GM18861 (cell line): ENCODE data around the gene CNTFR.

Source experiments
- ATAC-seq: cut with Tn5 transposase; IDR thresholded peaks from one replicate; pipeline ENCODE4 v1.9.1; 2021; ENCODE audit not compliant: unreplicated experiment

Gene CNTFR

DNA sequence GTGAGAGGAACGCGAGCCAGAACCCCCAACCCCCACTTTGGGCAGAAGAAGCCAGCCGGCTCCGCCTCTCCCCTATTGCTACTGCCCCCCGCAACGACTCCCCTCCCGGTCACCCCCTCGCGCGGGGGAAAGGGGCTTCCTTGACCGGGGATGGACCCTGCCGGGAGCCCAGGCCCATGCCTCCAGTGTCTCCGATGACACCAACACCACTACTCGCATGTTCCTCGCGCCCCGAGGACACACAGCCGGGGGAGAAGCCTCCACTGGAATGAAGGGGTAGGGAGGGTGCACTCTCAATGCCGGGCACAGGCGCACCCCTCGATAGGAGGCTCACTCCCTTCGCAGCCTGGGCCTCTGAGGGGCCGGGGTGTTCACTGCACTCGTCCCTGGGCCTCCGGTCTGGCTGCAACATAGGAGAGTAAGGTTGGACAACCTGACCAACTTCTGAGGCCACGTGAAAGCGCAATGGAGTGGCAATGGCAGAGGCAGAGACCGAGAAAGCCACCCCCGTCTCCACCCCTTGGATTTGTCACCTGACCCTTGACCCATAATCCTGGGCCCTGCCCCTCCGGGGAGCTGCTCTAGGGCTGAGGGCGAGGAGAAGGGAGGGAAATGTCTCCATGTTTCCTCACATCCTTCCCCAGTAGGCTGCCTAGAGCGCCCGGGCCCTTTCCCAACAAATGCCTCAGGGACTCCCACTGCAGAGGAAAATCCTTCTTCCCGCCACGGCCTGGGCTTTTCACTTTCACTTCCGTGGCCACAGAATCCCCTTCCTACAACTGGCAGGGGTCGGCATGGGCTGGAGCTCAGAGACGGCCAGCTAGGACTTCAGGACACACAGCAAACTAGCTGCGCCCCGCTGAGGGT lies 1.1 kb upstream of the CNTFR start:
- ATAC-seq: no peak

GRCh38 chr9:34588671-34589635 lies 571 bp downstream of the CNTFR start:
- no peak for ATAC-seq

DNA sequence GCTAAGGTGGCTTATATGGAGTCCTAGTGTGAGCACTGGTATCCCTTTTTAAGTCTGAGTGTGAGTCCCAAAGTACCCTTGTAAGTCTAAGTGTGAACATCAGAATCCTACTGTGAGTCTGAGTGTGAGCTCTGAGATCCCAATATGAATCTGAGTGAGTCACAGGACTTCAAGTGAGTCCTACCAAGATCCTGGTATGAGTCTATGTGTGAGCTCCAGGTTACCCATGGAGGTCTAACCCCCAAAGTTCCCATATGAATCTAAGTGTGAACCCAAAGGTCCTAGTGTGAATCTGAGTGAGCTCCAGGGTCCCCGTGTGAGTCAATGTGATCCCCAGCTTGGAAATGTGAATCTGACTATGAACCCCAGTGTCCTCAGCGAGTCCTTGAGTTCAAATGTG lies 2.3 kb downstream of the CNTFR start:
- ATAC-seq: no peak

DNA sequence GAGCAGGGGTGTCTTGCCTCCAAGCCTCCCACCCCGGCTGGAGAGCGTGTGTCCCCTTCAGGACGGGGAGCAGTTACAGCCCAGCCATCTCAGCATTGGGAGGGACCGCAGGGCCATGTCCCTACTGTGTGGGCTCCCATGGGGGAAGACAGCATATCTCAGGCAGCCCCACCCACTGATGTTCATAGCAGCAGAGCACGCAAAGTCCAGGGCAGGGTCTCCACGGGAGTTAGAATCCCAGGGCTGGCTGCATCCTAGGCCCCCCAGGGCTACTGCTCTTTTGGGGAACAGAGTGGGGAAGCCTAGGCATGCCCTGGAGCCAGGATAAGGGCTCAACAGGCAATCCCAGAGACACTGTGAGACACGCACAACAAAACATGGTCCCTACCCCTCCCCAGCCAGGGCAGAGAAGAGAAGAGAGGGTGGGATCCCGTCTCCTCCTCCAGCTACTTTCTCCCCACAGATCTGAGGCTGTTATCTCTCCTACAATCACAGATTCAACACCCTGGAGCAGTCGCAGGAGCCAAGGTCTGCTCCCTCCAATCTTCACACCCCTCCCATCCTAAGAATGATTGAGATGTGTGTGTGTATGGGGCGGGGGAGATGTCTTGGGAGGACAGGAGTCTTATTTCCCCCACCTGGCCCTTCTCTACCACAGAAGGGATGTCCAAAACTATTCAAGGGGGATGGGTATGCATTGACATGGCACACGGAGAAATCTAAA lies 3.4 kb downstream of the CNTFR start:
- ATAC-seq: no peak

DNA sequence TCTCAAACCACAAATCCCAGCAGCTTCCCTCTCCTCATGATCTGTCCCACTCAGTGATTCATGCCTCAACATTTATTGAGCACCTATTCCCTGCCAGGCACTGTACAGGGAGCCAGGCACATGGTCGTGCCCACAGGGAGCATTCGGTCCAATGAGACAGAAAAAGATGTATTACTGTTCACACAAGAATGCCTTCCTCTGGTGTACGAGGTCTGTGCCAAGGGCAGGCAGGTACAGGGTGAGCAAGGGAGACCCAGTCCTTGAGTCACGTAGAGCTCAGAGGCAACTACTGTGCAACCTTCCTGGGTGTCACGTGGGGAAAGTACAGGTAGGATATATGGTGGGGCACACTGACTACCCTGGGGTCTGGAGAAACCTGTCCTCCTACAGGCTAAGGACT lies 4.6 kb downstream of the CNTFR start:
- no peak for ATAC-seq

GRCh38 chr9:34582787-34583186 lies 6.7 kb downstream of the CNTFR start:
- ATAC-seq: no peak

DNA sequence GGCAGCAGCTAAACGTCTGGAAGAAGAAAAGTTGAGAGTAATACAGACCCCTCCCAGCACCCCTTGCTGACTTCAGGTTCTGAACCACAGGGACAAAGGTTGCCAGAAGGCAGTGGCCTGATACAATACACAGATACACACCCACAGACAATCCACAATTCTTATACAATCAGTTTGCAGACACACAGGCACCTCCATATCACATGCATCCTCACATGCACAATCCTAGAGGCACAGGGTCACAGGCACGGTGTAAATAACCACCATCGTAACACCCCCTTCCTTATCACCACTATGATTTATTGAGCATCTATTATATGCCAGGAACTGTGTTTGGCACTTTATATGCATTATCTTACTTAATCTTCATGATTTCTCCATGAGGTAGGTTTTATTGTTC lies 8.2 kb downstream of the CNTFR start:
- no peak for ATAC-seq

GRCh38 chr9:34580358-34580757 lies 9.2 kb downstream of the CNTFR start:
- ATAC-seq: no peak

GRCh38 chr9:34579808-34580163 lies 9.7 kb downstream of the CNTFR start:
- ATAC-seq: no peak

DNA sequence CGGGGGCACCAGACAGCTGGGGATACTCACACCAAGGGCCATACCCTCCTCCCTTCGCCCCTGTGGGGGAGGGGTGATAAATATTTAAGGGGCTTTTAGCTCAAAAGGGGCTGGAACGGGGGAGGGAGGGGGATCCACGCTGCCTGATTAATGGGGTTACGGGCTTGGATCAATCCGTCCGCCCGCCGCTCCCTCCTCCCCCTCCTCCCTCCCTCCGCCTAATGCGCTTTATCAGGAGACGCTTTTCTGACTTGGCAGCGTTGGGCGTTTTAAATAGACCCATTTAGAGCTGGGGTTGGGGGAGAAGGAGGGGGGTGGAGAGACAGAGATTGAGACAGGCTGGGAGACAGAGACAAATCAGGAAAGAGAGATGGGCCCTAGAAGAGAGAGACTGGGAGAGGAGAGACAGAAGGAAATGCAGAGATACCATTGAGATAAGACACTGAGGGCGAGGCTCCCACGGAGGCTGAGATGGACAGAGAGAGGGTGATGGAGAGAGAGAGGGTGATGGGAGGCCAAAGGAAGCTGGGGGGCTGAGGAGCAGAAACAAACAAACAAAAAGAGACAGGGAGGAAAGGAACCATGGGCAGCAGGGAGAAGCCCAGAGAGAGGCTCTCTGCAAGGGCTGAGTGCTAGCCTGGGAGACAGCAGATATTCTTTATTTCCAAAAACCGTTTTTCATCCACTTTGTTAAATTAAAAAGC lies 10.3 kb downstream of the CNTFR start:
- ATAC-seq: no peak

DNA sequence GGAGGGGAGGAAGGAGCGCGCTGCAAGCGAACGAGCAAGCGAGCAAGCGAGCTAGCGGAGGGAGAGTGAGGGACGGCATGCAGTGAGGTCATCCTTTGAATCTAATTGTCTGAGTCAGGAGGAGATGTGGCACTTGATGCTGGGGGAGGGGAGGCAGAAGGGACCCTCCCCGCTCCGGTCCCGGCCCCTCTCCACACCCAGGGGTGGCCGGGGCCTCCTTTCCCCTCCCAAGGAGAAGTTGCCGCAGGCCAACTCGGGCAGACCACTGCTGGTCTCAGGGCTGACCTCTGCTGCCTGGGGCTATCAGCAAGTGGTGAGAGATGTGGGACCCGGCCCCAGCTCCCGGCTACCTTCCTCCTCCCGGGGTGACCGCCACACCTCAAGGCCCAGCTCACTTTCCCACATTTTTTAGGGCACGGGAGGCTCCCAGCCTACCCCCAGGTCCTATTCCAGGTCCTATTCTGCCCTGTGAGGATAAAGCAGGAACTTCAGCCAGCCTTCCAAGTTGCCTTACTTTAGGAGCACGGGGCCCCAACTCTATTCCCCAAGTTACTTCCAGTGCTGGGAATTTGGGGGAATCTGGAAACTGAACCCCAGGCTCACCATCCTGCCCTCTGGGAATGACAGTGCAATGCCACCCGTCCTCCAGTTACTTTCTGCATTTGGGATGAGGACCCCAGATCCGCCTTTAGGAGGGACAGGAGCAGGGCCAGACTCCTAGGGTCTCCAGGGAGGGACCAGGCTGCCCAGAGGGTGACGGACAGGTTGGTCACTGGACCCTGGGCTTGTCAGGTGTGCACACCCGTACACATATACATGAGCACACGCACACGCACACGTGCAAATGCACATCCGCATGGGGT lies 11.1 kb downstream of the CNTFR start:
- no peak for ATAC-seq

DNA sequence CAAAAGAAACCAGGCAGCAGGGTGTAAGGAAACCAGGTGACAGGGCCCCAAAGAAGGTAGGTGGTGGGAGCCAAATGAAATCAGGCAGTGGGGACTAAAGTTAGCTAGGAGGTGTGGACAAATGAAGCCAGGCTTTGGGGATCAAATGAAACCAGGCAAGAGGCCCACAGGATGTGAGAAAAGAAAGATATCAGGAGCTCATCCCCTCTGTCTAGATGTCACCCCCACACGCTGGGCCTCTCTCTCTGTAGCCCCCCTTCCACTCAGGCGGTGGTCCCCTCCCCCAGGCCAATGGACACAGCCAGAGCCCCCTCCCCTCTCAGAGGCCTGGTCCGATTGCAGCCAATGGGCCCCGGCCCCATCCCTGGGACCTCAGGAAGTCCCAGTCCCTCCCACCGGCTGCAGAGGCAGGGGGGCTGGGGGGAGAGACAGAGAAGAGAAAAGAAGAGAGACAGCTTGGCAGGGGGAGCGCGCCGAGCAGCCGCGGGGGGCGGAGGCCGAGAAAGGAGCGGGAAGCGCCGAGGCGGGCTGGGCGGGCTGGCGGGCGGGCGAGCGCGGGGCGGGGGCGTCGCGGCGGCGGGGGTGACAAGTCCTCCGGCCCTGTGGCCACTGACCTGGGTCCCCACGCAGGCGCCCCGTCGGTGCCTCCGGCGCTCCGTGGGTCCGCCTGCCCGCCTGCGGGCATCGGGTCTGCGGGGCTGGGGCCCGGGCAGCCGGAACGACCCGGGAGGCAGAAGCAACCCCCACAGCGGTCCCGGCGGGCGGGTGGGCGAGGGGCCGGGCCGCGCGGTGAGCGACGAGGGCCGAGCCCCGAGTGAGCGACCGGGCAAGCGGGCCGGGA lies 11.9 kb downstream of the CNTFR start:
- ATAC-seq: no peak

DNA sequence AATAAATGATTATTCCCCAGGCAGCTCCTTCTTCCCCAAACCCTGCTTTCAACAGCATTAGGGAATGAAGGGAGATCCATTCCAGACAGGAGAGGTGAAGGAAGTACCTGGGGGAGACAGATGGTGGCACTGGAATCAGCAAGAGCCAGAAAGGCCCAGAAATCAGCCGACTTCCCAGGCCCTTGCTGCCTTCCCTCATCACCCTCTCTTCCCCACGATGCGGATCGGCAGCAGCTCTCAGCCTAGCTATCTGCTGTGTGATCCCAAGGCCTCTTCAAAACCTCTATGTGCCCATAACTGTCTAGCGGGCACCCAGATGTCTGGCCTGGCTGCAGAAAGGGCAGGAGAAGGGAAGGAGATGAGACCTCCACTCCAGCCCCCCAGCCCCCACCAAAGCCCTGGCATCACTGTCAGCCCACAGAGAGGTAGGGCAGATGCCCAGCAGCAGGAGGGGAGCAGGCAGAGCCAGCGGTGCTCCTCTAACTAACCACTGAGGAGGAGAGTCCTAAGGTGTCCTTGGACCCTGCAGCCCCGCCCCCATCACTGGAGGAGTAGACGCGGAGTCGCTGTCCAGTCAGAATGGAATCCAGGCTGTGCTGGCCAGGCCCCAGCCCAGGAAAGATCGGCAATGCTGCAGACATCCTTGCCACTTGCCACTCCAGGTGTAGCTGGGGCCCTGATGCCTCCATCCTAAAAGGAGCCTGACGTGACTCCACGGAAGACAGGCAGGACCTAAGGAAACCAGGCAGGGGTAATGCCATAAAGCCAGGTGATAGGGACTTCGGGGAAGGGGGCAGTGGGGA lies 12.7 kb downstream of the CNTFR start:
- ATAC-seq: no peak

DNA sequence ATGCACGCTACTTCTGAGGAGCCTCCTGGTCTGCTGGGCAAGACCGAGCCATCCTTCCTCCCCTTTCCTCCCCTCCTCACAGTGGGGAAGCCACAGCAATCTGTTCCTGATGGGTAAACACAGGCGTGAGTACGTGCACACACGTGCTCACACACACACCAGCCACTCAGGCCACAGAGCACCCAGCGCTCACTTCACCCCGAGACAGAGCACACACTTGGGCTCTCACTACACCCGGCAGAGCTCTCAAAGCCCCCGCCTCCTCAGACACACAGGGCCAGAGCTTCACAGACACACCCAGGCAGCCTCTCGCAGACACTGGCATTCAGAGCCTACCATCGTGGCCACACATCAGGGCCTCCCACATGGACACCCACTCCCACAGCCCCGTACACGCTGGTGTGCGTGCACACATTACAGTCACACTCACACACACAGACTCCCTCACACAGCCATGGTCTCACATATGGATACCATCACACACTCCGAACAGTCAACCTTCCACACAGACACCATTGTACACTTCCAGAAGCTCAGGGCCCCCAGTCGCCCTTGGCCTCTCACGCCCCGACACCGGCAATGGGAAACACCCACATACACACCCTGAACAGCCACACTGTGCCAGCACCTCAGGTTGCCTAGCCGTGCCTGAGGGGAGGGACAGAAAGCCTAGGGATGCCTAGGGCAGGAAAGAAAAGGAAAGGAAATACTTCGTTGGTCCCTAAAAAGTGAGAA lies 13.5 kb downstream of the CNTFR start:
- no peak for ATAC-seq

- ATAC-seq: no peak
Observed at GRCh38 chr9:34575241-34575640, 14.3 kb downstream of the CNTFR start.

DNA sequence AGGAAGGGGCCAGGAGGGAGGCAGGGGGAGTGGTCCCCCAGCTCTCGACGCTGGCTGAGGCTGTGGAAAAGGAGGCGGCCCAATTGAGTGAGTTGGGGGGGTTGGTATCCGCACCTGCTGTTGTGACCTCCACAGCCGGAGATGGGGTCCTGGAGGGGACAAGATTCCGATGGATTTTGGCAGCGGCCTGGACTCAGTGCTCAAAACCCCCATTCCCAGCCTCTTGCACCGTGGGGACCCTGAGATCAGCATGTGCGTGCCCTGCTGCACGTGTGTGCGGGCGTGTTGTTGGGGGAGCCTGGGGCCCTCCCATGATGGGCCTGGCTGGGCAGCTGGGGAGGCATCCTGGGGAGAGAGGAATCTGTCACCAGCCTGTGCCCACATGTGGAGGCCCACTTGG lies 15.0 kb downstream of the CNTFR start:
- ATAC-seq: no peak

DNA sequence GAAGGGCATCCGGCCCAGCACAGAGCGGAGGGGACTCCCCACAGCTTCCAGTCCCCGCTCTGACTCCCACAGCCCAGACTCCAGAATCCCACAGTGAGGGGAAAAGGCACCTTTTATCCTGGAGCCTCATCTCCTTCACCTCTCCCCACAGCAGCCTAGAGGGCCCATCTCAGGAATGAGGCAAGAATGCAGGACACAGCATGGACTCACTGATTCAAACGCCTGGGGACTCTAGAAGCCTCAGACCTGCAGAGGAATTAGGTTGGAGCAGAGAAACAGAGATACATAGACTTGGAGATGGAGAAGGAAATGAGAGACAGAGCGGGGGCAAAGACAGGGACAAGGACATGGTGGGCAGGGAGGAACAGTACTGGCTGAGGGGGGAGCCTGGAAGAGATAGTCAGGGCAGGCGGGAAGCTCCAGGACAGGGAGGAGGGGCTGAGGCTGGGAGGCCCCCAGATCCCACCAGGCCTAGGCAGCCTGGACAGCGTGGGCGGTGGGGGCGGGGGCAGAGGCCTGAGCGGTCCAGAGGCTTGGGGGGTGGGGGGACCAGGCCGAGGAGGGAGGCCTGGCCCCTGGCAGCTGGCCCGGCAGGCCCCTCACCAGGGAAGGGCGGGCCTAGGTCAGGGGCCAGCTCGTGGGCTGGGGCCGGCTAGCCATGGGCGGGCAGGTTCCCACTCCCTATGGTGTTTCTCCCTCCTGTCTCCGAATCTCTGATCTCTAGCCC lies 15.8 kb downstream of the CNTFR start:
- ATAC-seq: no peak
